Keratinocyte (primary cell): ENCODE data around the gene SYCN.

ENCODE experiments used
- EZH2 ChIP-seq: IDR thresholded peaks from one replicate; pipeline ENCODE4 v1.6.1; 2012; ENCODE audit warnings: inconsistent platforms, mild to moderate bottlenecking, low read length, moderate library complexity
- TF ChIP-seq, protein P1 (sequence below), 3 experiments: IDR thresholded peaks in 1 of 3; conservative IDR thresholded peaks in 1 of 3; optimal IDR thresholded peaks in 1 of 3; 2 replicates in 2 of 3; 3 replicates in 1 of 3; pipeline versions ENCODE3 to v1.5.1; 2011; ENCODE audit warnings: low read length in 3 of 3, mild to moderate bottlenecking in 3 of 3, moderate library complexity in 2 of 3, control low read depth in 1 of 3, inconsistent platforms in 1 of 3; ENCODE audit not compliant: insufficient read depth in 2 of 3; ENCODE audit errors: extremely low read depth in 1 of 3

- TF ChIP-seq, protein P1, sequence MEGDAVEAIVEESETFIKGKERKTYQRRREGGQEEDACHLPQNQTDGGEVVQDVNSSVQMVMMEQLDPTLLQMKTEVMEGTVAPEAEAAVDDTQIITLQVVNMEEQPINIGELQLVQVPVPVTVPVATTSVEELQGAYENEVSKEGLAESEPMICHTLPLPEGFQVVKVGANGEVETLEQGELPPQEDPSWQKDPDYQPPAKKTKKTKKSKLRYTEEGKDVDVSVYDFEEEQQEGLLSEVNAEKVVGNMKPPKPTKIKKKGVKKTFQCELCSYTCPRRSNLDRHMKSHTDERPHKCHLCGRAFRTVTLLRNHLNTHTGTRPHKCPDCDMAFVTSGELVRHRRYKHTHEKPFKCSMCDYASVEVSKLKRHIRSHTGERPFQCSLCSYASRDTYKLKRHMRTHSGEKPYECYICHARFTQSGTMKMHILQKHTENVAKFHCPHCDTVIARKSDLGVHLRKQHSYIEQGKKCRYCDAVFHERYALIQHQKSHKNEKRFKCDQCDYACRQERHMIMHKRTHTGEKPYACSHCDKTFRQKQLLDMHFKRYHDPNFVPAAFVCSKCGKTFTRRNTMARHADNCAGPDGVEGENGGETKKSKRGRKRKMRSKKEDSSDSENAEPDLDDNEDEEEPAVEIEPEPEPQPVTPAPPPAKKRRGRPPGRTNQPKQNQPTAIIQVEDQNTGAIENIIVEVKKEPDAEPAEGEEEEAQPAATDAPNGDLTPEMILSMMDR (optimal IDR thresholded peaks at IDR 0.05 in 1 of 3, IDR thresholded peaks at IDR 0.05 in 1 of 3, conservative IDR thresholded peaks at IDR 0.05 in 1 of 3; ENCODE audit: extremely low read depth in 1 of 3, insufficient read depth in 2 of 3, low read length in 3 of 3), result no peak
- TF ChIP-seq EZH2, result no peak
These were observed 36.4 kb upstream of the SYCN start for GRCh38 chr19:39240421-39240820.
